ENCODE data around the gene CTSL.

- no peak for TF ChIP-seq POLR2AphosphoS5 (IDR thresholded peaks at IDR 0.05)
- TF ChIP-seq CTCF (IDR thresholded peaks at IDR 0.05), result no peak
- no peak for TF ChIP-seq EP300 (IDR thresholded peaks at IDR 0.05)
Measured at GRCh38 chr9:87701491-87701890, 24.4 kb upstream of the CTSL start.
